Measurements from ENCODE around the gene SKOR1.
A peak's percentile ranks its signal among the peaks of the same experiment; 100 is the strongest.

Gene SKOR1, protein sequence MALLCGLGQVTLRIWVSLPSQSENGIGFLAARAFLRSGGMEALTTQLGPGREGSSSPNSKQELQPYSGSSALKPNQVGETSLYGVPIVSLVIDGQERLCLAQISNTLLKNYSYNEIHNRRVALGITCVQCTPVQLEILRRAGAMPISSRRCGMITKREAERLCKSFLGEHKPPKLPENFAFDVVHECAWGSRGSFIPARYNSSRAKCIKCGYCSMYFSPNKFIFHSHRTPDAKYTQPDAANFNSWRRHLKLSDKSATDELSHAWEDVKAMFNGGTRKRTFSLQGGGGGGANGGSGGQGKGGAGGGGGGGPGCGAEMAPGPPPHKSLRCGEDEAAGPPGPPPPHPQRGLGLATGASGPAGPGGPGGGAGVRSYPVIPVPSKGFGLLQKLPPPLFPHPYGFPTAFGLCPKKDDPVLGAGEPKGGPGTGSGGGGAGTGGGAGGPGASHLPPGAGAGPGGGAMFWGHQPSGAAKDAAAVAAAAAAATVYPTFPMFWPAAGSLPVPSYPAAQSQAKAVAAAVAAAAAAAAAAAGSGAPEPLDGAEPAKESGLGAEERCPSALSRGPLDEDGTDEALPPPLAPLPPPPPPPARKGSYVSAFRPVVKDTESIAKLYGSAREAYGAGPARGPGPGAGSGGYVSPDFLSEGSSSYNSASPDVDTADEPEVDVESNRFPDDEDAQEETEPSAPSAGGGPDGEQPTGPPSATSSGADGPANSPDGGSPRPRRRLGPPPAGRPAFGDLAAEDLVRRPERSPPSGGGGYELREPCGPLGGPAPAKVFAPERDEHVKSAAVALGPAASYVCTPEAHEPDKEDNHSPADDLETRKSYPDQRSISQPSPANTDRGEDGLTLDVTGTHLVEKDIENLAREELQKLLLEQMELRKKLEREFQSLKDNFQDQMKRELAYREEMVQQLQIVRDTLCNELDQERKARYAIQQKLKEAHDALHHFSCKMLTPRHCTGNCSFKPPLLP

DNA sequence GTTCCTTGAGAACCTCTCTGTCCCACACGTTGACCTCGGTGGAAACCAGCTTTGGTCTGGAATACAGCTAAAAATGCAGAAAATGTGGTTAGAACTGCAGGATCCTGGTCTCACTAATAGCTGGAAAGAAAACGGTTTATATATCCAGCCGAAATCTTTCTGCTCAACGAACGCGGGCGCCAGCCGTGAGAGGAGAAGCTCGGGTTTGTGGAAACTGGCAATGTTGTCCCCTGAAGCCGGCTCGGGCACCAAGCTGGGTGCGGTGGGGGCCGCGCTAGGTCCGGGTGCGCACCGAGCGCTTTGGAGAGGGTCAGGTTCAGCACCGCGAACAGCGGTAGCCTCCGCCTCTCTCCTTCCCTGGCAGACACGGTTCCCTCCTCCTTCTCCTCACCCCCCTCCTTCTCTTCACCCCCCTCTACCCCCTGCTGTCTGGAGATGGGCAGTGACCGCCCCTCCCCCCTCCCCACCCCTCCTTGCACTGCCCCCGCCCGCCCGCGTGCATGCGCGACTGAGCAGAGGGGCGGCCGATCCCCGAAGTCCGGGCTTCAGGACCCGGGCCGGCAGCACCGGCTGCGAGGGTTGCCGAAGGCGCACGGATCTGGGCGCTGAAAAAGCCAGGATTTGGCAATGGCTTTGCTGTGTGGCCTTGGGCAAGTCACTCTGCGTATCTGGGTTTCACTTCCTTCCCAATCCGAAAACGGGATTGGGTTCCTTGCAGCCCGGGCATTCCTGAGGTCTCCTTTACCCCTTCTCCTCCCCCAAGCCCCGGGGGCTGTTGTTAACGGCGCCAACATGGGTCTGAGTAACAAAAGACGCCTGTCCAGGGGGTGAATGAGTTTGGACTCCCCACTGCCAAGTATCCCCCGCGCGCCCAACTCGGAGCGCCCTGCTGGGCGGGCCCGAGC is at the start of gene SKOR1:
SKOR1 (plus strand) TSS at position 534 of the 905 bp plus-strand sequence; CDS start at position 628, 94 bp downstream.
- TF ChIP-seq, protein P1, sequence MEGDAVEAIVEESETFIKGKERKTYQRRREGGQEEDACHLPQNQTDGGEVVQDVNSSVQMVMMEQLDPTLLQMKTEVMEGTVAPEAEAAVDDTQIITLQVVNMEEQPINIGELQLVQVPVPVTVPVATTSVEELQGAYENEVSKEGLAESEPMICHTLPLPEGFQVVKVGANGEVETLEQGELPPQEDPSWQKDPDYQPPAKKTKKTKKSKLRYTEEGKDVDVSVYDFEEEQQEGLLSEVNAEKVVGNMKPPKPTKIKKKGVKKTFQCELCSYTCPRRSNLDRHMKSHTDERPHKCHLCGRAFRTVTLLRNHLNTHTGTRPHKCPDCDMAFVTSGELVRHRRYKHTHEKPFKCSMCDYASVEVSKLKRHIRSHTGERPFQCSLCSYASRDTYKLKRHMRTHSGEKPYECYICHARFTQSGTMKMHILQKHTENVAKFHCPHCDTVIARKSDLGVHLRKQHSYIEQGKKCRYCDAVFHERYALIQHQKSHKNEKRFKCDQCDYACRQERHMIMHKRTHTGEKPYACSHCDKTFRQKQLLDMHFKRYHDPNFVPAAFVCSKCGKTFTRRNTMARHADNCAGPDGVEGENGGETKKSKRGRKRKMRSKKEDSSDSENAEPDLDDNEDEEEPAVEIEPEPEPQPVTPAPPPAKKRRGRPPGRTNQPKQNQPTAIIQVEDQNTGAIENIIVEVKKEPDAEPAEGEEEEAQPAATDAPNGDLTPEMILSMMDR (IDR thresholded peaks at IDR 0.05; ENCODE audit: low read depth, low read length): no peak
- DNase-seq (ENCODE audit: low read depth, low spot score): peak; percentile 26
- in situ Hi-C loops (cut with HindIII; ENCODE audit: low sequenced_read_pairs): no loop called here
- no peak within 1 kb of the TSS for H3K4me3 ChIP-seq (ENCODE audit: low read depth, low read length)

DNA sequence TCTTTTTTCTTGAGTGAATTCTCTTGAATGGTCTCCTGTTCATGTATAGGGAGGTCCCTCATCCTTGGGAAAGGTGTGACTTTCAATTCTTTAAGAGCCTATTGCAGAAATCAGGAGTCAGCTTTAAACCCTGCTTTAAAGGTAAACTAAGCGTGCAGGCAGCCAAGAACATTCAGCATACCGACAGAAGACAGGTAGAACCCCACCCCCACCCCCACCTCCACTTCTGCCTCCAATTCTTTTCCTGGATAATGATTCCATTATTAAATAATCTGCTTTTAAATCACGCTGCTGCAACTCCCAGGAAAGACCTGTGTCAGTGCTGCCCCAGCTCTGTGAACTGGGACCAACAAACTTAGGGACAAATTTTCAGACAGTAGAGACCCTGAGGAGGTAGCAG is 49.3 kb upstream of the SKOR1 start:
- DNase-seq (ENCODE audit: low read depth, low spot score): no peak
- TF ChIP-seq, protein P1 (IDR thresholded peaks at IDR 0.05; ENCODE audit: low read depth, low read length): no peak
- in situ Hi-C loops (cut with HindIII; ENCODE audit: low sequenced_read_pairs): no loop called here
- no peak overlapping the region for H3K4me3 ChIP-seq (ENCODE audit: low read depth, low read length)

DNA sequence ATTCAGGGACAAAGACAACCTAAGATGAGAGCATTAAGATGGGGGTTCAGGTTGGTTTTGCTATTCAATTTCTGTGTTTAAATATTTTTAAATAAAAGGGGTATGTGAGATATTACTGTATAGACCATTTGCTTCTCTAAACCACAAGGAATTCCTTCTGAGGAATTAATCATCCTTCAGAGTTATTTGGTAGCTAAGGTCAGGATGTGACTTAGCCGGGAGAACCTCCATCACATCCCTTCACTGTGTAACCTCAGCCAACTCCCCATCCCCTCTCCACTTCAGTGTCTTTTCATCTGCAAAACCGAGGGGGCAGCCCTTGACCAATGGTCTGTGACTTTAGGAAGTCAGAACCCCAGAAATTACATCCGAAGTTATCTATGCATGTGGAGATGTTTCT is 48.7 kb upstream of the SKOR1 start:
- no peak for DNase-seq (ENCODE audit: low read depth, low spot score)
- TF ChIP-seq, protein P1 (IDR thresholded peaks at IDR 0.05; ENCODE audit: low read depth, low read length): no peak
- in situ Hi-C loops (cut with HindIII; ENCODE audit: low sequenced_read_pairs): no loop called here
- H3K4me3 ChIP-seq (ENCODE audit: low read depth, low read length): no peak overlapping the region

DNA sequence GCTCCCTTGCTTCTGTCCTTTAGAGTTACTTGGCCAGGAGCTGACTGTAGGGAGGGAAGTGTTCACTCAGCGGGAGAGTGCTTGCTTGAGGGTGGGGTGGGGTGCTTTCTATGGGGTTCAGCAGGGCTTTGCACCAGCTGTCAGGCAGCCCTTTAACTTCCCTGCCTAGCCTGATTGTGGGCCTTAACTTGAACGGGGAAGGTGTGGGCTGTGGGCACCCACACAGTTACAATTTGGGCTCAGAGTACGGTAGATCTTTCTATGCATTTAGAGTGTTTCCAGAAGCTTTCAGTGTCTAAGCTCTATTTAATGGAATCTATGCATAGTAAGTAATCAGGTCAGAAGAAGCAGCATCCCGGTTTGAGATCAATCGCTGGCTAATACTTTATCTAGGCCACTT is 48.2 kb upstream of the SKOR1 start:
- TF ChIP-seq, protein P1 (IDR thresholded peaks at IDR 0.05; ENCODE audit: low read depth, low read length): no peak
- no peak overlapping the region for H3K4me3 ChIP-seq (ENCODE audit: low read depth, low read length)
- DNase-seq (ENCODE audit: low read depth, low spot score): no peak
- in situ Hi-C loops (cut with HindIII; ENCODE audit: low sequenced_read_pairs): no loop called here

DNA sequence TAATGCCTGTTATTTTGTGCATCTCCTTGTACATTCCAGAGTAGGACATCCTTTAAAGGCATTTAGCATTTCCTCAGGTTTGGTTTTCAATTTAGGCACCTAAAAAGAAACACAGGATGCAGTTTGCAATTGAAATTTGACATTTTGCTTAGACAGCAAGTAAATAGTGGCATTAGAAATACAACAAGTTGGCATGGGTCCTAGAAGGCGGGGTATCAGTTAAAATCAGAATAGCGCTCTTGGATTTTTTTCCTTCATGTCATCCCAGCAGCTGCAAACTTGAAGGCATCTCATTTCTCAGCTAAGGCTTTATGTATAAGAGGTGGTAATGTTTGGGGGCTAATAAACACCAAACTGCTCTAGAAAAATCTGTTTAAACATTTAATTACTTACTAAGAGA is 47.5 kb upstream of the SKOR1 start:
- no peak for DNase-seq (ENCODE audit: low read depth, low spot score)
- in situ Hi-C loops (cut with HindIII; ENCODE audit: low sequenced_read_pairs): no loop called here
- TF ChIP-seq, protein P1 (IDR thresholded peaks at IDR 0.05; ENCODE audit: low read depth, low read length): no peak
- no peak overlapping the region for H3K4me3 ChIP-seq (ENCODE audit: low read depth, low read length)
